Left forelimb (tissue), 1 donor: ENCODE results near the gene IL25.
A peak's percentile ranks its signal among the peaks of the same experiment; 100 is the strongest.

ENCODE experiments used
- DNase-seq: peaks from one replicate; pipeline ENCODE4 v3.0.0-alpha.2; 2018; ENCODE audit warnings: low spot score

The IL25 gene

DNA sequence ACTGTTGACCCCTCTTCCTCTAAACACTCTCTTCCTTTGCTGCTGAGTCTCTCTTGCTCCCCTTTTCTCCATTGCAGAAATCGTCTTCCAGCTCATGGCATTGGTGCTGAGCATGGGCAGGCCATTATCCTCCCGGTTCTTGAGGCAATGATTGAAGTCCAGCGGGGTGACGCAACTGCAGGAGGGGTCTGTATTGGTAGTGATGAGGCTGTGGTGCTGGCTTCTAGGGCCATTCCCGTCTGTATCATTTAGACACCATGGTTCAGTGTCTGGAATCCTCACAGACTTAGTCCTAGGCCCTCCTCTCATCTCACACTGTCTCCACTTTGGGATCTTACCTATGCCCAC lies 19.2 kb upstream of the IL25 start:
- peak; percentile 2 for DNase-seq

DNA sequence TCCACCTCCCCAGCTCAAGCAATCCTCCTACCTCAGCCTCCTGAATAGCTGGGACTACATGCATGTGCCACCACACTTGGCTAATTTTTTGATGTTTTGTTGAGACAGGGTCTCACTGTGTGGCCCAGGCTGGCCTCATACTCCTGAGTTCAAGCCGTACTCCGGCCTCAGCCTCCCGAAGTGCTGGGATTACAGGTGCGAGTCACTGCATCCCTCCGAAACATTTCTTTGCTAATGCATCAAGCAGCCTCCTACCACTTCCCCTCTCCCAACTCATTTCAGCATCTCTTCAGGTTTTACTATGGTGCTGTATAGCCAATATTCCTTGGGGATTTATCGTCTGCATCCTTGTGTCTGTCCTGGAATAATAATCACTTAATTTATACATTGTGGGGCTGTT lies 17.6 kb upstream of the IL25 start:
- peak; percentile 46 for DNase-seq

- peak; percentile 61 for DNase-seq
Measured at GRCh38 chr14:23355871-23356435, 16.7 kb upstream of the IL25 start.

DNA sequence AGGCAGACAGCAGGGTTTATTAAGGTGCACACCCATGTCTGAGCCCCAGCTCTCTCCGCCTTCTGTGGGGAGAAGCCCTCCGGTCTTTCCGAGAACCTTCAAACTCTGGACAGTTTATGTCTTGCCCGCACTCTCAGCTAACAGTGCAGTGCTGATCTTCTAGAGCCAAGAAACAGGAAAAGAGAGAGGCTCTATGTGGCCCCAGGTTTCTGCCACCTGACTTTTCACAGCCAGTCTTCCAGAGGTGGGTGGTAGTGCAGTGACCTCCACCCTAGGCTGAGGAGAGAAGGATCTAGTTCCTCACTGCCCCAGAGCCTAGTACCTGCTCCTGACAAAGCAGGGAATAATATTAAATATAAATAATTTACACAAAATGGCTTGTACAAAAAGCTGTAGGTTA lies 15.9 kb upstream of the IL25 start:
- peak; percentile 37 for DNase-seq

- peak; percentile 49 for DNase-seq
Measured at GRCh38 chr14:23357261-23357660, 15.3 kb upstream of the IL25 start.

- DNase-seq, result peak; percentile 58
Measured at GRCh38 chr14:23358042-23358441, 14.6 kb upstream of the IL25 start.

- DNase-seq, result peak; percentile 46
Measured at GRCh38 chr14:23358553-23359166, 13.9 kb upstream of the IL25 start.

- DNase-seq, result no peak
Measured at GRCh38 chr14:23359167-23359626, 13.4 kb upstream of the IL25 start.

DNA sequence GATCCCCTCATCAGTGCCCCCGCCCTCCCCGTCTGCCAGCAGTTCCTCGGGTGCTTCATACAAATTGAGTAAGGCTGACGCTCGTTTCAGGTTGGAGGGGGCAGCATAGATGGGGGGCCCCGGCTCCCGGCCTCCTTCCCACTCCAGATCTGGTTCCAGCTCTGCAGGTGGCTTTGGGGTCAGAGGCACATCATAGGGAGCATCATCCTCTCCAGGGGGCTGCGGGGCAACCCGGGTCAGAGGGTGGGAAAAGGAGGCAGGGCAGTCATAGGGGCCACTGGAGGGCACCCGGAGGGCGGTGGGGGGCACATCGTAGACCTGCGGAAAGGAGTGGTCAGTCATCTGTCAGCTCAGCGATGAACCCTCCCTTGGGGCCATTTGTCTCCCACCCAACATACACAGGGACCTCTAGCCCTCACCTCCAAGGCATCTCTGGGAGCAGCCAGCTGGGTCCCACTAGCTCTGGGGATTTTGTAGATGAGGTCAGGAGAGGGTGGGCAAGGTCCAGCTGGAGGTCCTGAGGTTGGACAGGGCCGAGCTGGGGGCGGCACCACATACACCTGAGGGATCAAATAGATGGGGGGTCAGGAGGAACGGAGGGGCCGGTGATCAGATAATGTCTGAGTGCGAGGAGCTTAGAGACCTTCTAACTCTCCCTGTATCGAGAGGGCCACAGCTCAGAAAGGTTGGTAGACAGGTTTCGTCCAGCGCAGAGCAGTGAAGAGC lies 12.7 kb upstream of the IL25 start:
- peak; percentile 42 for DNase-seq

- DNase-seq, result peak; percentile 59
Measured at GRCh38 chr14:23360496-23360895, 12.1 kb upstream of the IL25 start.

DNA sequence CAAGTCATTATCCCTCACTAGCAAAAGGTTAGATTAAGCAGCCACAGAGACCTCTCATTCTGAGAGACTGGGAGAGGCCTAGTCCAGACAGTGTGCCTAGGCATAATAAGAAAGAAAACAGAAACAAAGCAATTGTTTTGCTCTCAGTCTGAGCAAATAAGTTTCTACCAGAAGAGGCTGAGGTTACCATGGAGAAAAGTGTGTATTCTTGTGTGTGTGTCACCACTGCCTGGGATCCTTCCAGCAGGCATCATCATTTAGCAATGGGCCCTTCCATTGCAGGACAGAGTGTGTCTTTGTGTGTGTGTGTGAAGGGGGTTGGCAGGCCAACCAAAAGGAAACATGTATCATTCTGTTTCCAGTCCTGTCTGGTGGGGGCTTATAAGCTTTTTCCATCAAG lies 11.3 kb upstream of the IL25 start:
- DNase-seq, result peak; percentile 37

GRCh38 chr14:23361763-23362162 lies 10.8 kb upstream of the IL25 start:
- DNase-seq, result peak; percentile 4

DNA sequence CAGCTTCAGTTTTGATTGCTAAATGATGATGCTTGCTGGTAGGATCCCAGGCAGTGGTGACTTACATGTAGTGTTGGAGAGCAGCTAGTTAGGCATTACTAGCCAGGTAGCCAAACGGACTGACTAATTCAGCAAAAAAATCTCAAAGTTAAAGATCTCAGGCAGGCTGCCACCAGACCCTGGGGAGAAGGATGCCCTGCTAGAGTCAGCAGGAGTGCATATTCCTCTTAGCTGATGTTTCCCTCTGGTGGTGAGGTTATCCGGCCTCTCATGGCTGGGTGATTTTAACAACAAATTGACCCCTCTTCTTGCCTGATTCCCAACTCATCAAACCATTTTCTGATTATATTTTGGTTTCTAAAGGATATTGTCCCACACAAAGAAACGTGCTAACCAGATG lies 10.4 kb upstream of the IL25 start:
- peak; percentile 14 for DNase-seq

DNA sequence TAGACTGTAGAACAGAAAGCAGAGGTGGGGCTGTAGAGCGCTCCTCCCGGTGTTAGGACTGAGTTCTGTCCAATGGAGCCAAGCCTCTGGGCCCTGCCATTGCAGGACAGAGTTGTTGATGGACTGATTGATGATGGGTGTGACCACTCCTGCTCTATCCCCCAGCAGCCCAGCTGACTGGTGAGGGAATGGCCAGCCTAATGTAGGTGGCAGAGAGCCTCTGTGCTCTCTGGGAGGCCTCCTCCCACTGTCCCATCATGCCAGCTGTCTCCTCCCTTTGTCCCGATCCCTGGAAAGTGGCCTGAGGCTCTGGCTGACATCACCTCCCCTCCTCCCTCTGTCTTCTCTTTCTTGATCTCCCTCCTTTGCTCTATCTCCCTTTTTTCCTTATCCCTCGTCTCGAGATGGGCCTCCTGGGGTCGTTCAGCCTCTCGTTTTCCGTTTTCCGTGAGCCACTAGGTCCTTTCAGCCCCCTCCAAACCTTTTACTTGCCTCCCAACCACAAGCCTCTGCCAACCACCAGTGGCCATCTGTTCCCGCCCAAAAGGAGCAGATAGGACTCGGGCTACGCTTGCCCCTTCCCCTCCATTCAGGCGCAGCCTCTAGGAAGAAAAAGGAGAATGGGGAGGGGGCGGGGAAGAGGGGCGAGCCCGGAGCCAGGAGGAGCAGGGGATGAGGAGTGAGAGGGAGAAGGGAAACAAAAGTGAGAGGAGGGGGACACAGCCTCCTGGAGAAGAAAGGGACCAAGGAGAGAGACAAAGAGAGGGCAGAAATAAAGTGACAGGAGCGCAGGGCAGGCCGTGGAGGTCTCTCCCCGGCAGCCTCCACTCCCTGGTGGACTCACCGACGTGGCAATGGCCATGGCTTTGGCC lies 8.2 kb upstream of the IL25 start:
- no peak for DNase-seq

DNA sequence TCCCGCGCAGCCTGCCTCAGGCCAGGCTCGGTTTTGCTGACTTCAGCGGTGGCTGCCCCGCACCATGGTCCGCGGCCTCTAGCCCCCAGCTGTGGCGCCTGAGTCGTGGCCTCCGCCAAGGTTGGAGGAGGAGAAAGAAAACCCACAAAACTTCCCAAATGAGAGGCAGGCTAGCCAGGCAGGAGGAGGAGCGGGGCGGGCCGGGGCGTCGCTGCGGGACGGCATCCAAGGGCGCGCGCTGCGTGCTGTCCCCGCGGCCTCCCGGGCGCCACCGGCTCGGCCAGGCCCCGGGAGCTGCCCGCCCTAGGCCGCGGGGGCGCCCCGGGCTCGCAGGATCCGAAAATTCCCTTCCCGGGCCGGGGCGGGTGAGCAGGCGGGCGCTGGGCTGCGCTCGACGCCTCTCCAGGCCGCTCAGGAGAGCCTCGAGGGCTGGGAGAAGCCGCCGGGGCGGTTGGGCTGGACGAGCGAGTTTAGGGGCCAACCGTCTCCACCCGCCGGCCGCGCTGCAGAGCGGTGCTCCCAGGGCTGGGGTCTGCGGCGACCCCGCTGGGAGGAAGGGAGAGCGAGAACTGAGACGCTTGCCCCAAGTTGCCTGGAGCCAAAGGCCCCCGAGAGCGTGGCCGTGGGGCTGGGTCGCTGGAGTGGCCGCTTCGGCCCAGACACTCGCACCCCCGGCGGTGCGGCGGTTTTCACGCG lies 7.4 kb upstream of the IL25 start, which contains the start of gene EFS:
Gene EFS, minus strand, starts transcription at position 137 of the 696 bp plus-strand sequence. CDS start 147 bp downstream, outside the sequence.
- DNase-seq, result peak; percentile 83

DNA sequence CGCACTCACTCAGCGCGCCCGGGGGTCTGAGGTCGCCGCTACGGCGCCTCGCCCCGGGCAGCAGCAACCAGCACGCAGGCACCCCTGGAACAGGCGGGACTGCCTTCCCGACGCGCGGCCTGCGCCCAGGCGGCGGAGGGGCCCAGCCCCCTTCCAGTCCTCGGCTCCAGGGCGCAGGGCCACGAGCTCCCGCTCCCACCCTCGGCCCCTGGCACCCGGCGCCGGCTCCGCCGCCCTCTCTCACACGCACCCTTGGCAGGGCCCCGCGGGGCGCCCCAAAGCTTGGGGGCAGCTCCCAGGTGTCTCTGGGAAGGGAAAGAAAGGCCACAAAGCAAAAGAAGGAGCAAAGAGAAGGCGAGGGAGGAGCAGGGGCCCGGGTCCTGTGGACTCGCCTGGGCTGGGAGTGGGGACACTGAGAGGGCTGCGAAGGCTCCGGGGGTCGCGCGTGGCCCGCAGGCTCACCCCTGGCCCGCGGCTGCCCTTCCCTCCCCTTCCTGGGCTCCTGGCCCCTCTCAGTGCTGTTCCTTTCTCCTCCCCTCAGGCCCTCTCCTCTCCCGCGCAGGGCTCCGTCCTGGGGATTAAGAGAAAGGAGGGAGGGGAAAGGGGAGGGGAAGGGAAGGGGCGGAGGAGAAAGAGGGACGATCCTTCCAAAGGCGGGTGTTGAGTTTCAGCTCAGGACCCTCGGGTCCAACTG lies 6.7 kb upstream of the IL25 start:
- DNase-seq, result peak; percentile 88

- peak; percentile 89 for DNase-seq
Measured at GRCh38 chr14:23366426-23366921, 6.1 kb upstream of the IL25 start.

DNA sequence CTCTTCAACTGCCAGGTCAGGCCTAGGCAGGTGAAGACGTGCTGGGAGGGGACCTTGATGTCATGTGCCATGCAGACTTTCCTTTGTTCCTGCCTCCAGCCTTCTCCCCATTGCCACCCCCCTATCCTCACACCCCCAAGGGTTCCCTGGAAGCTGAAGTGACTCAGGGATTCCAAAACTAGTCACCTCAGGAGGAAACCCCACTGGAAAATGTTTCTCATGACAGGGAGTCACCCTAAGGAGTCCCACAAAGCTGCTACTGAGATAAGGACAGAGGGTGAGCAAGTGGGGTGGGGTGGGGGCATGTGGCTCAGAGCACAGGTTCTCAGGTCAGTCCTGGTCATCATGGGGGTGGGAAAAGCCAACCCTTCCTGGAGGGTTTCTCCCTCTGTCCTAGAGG lies 2.4 kb upstream of the IL25 start:
- no peak for DNase-seq

DNA sequence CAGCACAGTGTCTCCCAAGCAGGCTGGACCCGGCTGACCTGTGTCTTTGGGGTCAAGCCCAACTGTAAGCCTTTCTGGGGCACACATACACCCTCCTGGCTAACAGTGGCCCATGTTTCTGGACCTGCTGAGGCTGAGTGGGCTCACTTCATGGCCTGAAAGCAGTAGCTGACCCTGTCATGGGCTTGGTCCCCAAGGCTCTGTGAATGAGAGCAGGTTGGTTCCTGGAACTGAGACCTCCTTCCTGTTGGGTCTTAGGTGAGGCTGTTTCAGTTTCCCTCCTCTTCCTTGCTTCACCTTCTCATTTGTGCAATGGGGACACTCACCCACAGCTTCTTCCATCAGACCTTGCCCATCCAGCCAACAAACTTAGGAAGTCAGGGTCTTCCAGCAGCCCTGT lies 744 bp upstream of the IL25 start:
- DNase-seq, result no peak

- DNase-seq, result no peak
Measured at GRCh38 chr14:23373041-23373440, 432 bp downstream of the IL25 start.
